ENCODE results near the gene SLC6A12.

- TF ChIP-seq CTCF (IDR thresholded peaks at IDR 0.05), result no peak
- no peak for TF ChIP-seq POLR2AphosphoS5 (IDR thresholded peaks at IDR 0.05)
- no peak for TF ChIP-seq POLR2A (IDR thresholded peaks at IDR 0.05)
Measured at GRCh38 chr12:156945-157344, 57.0 kb downstream of the SLC6A12 start.
